Smooth muscle cell (in vitro differentiated cells): ENCODE results near the gene HACE1. TPM values are rescaled to one million over a fixed set of nuclear protein-coding genes. Genes with fewer than 3 reads are reported as not detected.
A peak's percentile ranks its signal among the peaks of the same experiment; 100 is the strongest.

ENCODE experiments used
- DNase-seq: peaks from one replicate; lab custom pipeline; 2025; ENCODE audit not compliant: unreplicated experiment; lab: John Stamatoyannopoulos, UW
- H2AFZ ChIP-seq: fragments of 200-600 bp; sonication (generic); 2 replicates; pipeline ENCODE4 v1.6.0; 2016; ENCODE audit warnings: antibody characterized with exemption, low read depth, mild to moderate bottlenecking
- H3F3A ChIP-seq: fragments of 200-600 bp; sonication (generic); 2 replicates; pipeline ENCODE4 v1.6.0; 2017; ENCODE audit warnings: antibody characterized with exemption, low read depth
- H3K27ac ChIP-seq: fragments of 200-600 bp; sonication (generic); 2 replicates; pipeline ENCODE4 v1.5.1; 2016; ENCODE audit warnings: low read depth, mild to moderate bottlenecking
- H3K27me3 ChIP-seq: fragments of 200-600 bp; sonication (generic); 2 replicates; pipeline ENCODE4 v1.6.1; 2016; ENCODE audit warnings: low read depth, mild to moderate bottlenecking
- H3K36me3 ChIP-seq: fragments of 200-600 bp; sonication (generic); 2 replicates; pipeline ENCODE4 v1.5.1; 2016; ENCODE audit warnings: low read depth
- H3K4me1 ChIP-seq: fragments of 200-600 bp; sonication (generic); 2 replicates; pipeline ENCODE4 v1.5.1; 2016; ENCODE audit warnings: low read depth
- H3K4me2 ChIP-seq: fragments of 200-600 bp; sonication (generic); 2 replicates; pipeline ENCODE4 v1.6.0; 2016; ENCODE audit warnings: mild to moderate bottlenecking
- H3K4me3 ChIP-seq: fragments of 200-600 bp; sonication (generic); 2 replicates; pipeline ENCODE4 v1.5.1; 2016; ENCODE audit warnings: mild to moderate bottlenecking
- H3K79me2 ChIP-seq: fragments of 200-600 bp; sonication (generic); 2 replicates; pipeline ENCODE4 v1.6.0; 2016; ENCODE audit warnings: low read depth, mild to moderate bottlenecking
- H3K9ac ChIP-seq: fragments of 200-600 bp; sonication (generic); 2 replicates; pipeline ENCODE4 v1.6.0; 2016; ENCODE audit warnings: low read depth
- H3K9me3 ChIP-seq: fragments of 200-600 bp; sonication (generic); replicated peaks from 2 replicates; pipeline ENCODE4 v1.5.1; 2016; ENCODE audit warnings: low read depth
- H4K20me1 ChIP-seq: fragments of 200-600 bp; sonication (generic); 2 replicates; pipeline ENCODE4 v1.6.0; 2016; ENCODE audit warnings: low read depth
- WGBS: methylation state at CpG from one replicate; pipeline ENCODE4 v1.1.7; 2016; ENCODE audit warnings: low lambda C conversion rate; 5-methylcytosine and 5-hydroxymethylcytosine counted together
- polyA plus RNA-seq: library from polyadenylated mRNA; unstranded; fragments of >200 nt; fragmentation: Nextera tagmentation; extraction: Ambion mirVana; gene quantifications from 2 replicates; pipeline ENCODE4 v1.2.1, GENCODE V29; 2016
- total RNA-seq: library from RNA; depleted of rRNA; stranded (reverse); fragments of >200 nt; gene quantifications from 2 replicates; pipeline ENCODE4 v1.2.3, GENCODE V29; 2014
- TF ChIP-seq, protein P1 (sequence below): fragments of 200-600 bp; sonication (generic); IDR thresholded peaks from 2 replicates; pipeline ENCODE4 v1.5.1; 2017; ENCODE audit warnings: borderline replicate concordance, mild to moderate bottlenecking, antibody characterized with exemption; ENCODE audit not compliant: insufficient read depth, poor library complexity, severe bottlenecking

The HACE1 gene
- total and polyA plus RNA-seq, 2 experiments from 2014 or later, result 7.1 to 21.7 TPM

DNA sequence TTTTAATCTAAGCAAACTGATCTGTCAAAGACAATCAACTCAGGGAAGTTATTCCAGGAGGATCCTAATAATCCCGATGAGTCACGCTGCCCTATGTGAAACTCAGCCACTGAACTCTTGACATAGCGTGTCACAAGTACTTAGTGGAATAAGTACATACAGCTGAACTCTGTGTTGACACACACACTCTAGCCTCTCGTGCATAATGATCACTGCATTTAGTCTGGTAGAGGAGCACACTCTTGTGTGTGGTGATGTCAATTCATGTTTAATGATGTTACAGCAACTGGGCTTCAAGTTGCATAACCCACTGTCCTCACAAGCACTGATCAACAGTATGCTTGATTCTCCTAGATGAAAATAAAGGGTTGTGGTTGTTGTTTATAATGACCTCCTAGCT is 148.3 kb downstream of the HACE1 start:
- Histone ChIP-seq H4K20me1 (no peaks in the 10 kb centered on the region), H3K9me3 (no peaks in the 10 kb centered on the region), H3F3A (peaks cover 3% of the 10 kb centered on the region), H3K4me3 (no peak overlapping the region), H3K79me2 (no peaks in the 10 kb centered on the region), H3K4me1 (peaks cover 8% of the 10 kb centered on the region), H2AFZ (no peak overlapping the region), H3K9ac (no peak overlapping the region), H3K27me3 (no peaks in the 10 kb centered on the region), H3K27ac (peak overlapping the region; percentile 68), H3K4me2 (no peak overlapping the region), H3K36me3 (no peaks in the 10 kb centered on the region)
- TF ChIP-seq, protein P1, sequence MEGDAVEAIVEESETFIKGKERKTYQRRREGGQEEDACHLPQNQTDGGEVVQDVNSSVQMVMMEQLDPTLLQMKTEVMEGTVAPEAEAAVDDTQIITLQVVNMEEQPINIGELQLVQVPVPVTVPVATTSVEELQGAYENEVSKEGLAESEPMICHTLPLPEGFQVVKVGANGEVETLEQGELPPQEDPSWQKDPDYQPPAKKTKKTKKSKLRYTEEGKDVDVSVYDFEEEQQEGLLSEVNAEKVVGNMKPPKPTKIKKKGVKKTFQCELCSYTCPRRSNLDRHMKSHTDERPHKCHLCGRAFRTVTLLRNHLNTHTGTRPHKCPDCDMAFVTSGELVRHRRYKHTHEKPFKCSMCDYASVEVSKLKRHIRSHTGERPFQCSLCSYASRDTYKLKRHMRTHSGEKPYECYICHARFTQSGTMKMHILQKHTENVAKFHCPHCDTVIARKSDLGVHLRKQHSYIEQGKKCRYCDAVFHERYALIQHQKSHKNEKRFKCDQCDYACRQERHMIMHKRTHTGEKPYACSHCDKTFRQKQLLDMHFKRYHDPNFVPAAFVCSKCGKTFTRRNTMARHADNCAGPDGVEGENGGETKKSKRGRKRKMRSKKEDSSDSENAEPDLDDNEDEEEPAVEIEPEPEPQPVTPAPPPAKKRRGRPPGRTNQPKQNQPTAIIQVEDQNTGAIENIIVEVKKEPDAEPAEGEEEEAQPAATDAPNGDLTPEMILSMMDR, result no peak
- no peak for DNase-seq
- 28% methylated on average over 4 of the region's 4 CpGs for WGBS

DNA sequence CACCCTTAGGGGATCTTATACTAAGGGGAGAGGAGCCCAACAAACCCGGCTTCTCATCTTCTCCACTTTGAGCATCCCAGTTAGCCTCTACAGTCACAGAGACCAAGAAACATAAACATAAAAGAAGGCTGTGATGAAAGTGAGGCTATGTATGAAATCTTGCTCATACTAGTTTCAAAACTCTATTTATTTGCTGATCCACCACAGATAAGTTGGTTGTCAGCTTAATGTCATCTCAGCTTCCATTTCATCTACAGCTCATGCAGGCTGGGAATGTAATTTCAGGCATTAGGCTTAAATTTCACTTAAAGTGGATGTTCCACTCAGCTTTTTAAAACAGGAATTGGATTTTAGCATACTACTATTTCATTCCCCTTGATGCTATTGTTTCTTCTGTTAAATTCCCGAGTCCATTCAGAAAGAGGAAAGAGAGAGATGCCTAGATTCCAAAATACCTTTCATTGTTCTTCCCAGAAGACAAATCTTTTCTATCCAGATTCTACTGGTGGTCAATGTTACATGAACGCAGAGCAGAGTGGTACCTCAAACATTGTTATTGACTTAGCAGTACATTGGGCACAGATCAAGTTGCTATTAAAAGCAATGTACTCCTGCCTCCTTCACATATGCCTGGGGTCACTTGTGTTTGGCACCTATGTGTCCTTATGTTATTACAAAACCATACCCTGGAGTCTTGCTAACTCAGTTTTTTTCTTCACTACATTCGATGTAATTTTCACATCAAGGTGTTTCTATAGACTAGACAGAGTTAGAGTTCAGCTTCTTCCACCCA is 149.0 kb downstream of the HACE1 start:
- H3K79me2 ChIP-seq, result no peaks in the 10 kb centered on the region
- 92% methylated on average over 4 of the region's 4 CpGs for WGBS

DNA sequence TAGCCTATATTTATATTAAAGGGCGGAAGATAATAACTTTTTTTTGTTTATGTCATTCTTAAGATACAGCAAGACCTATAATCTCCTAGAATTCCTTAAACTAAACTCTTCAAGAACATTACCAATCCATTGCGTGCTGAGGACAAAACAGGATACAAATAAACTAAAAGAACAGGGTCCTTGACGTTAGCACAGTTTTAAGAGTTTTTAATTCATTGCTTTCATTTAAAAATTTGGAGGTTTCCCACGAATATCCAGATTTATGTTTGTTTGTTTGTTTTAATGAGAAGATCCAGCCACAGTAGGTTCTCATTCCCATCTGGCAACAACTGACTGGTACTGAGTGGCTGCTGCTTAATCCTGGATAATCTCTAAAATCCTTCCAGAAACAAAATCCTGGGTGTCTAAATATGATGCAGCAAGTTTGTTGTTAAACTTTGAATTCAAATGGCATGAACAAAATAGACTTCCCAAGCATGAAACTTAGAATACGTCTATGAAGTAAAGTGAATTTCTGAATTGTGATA is 153.7 kb downstream of the HACE1 start:
- peak overlapping the region; percentile 66 for H3K27ac ChIP-seq
- no peaks in the 10 kb centered on the region for H3F3A ChIP-seq
- whole genome bisulfite sequencing, result 23% methylated on average over 5 of the region's 5 CpGs
- no peaks in the 10 kb centered on the region for H3K9me3 ChIP-seq
- no peaks in the 10 kb centered on the region for H3K36me3 ChIP-seq
- H2AFZ ChIP-seq, result no peak overlapping the region
- peak overlapping the region; percentile 66 for H3K4me2 ChIP-seq
- H3K79me2 ChIP-seq, result no peaks in the 10 kb centered on the region
- H3K4me1 ChIP-seq, result peaks cover 20% of the 10 kb centered on the region
- TF ChIP-seq, protein P1, result no peak
- no peaks in the 10 kb centered on the region for H4K20me1 ChIP-seq
- H3K9ac ChIP-seq, result peak overlapping the region; percentile 22
- no peaks in the 10 kb centered on the region for H3K27me3 ChIP-seq
- DNase-seq, result no peak
- no peak overlapping the region for H3K4me3 ChIP-seq

More for the DNA sequence above, 149.0 kb downstream of the HACE1 start:
- Histone ChIP-seq H4K20me1 (no peaks in the 10 kb centered on the region), H3K9ac (peak overlapping the region; percentile 39), H3K27me3 (no peaks in the 10 kb centered on the region), H3K36me3 (no peaks in the 10 kb centered on the region), H3K4me2 (peak overlapping the region; percentile 33), H3K4me1 (peaks cover 15% of the 10 kb centered on the region), H3F3A (peaks cover 3% of the 10 kb centered on the region), H3K9me3 (no peaks in the 10 kb centered on the region), H3K27ac (peak overlapping the region; percentile 68), H2AFZ (no peak overlapping the region), H3K4me3 (no peak overlapping the region)
- no peak for DNase-seq
- TF ChIP-seq, protein P1, result no peak
